Activated CD4-positive, alpha-beta T cell treated with anti-CD3 and anti-CD28 coated beads, Interleukin-2, amount 50 U/mL, for 48 hours (primary cell): ENCODE data around the gene SKI.

ENCODE experiments used
- DNase-seq, 2 experiments: peaks; one replicate each; pipeline ENCODE4 v3.0.0-alpha.2; 2020

Gene SKI

DNA sequence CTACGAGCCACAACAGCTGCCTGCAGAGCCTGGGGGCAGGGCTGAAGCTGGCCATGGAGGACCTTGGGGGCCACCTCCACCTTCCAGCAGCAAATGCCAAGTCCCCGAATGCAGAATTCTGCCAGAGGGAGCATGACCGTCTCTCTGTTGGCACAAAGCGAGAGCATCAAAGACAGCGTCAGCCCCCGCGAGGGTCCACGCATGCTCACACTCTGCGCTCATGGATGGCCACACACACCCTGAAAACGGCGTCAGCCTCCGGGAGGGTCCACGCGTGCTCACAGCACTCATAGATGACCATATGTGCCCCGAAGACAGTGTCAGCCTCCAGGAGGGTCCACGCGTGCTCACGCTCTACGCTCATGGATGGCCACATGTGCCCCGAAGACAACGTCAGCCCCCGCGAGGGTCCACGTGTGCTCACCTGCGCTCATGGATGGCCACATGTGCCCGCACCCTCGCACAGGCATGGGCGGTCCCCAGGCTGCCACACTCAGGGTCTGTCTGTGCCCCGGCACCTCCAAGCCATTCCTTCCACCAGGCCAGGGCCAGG, 116.7 kb downstream of the SKI start:
- no peak for DNase-seq

- no peak for DNase-seq
Measured at GRCh38 chr1:2345297-2346075, 117.4 kb downstream of the SKI start.

DNA sequence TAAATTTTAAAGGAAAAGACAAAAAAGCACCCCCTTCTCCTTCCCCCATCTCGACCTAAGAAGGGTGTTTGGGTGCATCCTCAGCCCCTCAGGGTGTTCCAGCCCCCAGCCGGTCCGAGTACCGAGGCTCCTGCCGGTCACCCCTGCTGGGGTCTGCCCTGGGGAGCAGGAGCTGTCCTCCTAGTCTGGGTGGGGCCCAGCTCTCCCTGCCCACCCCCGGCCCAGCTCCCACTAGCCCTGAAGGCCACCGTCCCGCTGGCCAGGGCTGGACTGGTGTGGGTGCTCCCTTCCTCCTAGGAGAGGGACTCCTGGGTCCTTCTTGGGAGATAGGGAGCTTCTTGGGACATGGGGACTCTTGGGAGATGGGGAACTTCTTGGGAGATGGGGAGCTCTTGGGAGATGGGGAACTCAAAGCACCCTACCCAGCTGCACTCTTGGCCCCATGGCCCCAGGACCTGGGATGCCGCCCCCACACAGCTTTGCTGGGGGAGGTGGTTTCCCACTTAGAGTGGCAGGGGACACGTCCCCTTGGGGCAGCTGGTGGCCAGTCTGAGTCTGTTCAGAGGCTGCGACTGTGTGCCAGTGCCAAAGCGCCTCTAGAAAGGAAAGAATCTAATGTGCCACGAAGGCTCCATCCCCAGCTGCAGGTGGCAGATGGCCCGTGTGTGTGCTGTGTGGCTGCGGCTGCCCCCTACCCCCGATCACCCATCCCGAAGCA, 118.7 kb downstream of the SKI start:
- no peak for DNase-seq

DNA sequence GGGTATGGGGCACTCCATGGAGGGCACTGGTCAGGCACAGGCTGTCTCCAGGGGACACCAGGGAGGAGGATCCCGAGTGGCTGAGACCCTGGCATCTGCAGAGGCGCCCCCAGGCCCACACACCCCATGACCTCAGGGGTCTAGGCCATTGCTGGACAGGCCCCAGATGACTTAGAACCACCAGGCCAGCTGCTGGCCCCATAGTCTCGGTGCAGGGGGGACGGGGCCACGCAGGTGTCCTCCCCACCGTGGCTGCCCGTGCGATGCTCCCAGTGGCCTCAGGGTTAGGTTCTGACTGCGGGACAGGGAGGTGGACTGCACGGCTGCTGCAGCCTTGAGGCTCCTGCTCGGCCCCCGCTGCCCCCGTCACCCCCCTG, 119.3 kb downstream of the SKI start:
- no peak for DNase-seq

DNA sequence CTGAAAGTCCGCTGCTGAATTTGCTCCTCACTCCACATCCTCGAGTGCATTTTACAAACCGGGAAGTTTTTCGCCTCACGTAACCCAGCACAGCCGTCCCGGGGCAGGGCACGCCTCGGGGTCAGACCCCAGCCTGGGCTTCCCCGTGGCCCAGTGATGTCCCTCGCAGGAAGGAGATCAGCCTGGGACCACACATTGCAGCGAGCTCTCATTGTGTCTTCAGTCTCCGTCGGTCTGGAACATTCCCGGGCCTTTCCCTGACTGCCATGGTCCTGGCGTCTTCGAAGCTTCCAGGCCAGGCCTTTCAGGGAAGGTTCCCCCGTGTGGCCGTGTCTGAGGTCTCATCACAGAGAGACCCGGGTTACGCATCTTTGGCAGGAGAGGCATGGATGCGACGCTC, 119.8 kb downstream of the SKI start:
- no peak for DNase-seq

GRCh38 chr1:2348346-2349325, 120.5 kb downstream of the SKI start:
- DNase-seq = no peak

- DNase-seq = no peak
Measured at GRCh38 chr1:2349806-2350205, 121.7 kb downstream of the SKI start.

DNA sequence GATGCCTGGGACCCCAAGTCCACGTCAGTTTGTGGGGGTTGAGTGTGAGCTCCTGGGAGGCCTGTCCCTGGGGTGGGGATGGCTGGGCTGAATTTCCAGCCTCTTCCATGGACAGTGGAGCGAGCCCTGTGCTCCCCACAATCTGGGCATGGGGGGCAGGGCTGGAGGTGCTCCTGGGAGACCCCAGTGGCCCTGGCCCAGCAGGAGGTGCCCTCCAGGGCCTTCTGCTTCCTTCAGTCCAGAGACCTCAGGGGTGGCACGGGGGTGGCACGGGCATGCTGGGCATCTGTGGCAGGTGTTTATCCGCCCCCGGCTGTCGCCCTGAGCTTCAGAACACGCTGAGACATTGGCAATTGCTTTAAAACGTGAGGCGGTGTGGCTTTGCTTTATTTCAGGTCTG, 122.4 kb downstream of the SKI start:
- no peak for DNase-seq

DNA sequence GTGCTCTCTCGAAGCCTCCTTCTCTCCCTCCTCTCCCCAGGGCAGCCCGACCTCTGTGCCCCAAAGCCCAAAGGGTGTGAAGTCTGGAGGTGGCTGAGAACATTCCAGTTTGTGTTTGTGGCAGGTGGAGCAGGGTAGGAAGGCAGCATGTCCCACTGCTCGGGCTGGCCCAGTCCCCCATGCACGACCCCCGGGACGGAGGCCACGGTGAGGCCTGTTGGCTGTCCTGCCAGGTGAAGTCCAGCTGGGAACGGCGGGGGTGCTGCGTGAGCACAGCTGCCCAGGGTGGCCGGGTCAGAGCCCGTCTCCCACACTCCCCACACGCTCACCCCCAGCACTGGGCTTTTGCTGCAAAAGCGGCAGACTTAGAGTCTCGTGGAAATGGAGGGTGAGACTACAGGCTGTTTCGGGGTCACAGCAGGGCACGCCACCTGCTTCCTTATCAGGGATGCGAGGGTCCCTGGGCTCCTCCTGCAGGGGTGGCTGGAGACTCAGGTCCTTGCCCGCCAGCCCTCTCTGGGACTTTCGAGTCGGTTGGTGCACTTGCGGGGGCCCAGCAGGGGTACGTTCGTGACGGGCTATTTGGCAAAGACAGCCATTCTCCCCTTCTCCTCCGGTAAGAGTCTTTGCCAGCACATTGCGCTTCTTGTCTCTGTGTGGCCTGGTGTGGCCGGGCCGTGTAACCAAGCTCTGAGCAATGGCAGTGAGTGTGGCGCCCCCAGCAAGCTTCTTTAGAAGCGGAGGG, 123.0 kb downstream of the SKI start:
- no peak for DNase-seq

- no peak for DNase-seq
Measured at GRCh38 chr1:2351723-2352122, 123.6 kb downstream of the SKI start.

GRCh38 chr1:2352341-2352896, 124.3 kb downstream of the SKI start:
- no peak for DNase-seq

DNA sequence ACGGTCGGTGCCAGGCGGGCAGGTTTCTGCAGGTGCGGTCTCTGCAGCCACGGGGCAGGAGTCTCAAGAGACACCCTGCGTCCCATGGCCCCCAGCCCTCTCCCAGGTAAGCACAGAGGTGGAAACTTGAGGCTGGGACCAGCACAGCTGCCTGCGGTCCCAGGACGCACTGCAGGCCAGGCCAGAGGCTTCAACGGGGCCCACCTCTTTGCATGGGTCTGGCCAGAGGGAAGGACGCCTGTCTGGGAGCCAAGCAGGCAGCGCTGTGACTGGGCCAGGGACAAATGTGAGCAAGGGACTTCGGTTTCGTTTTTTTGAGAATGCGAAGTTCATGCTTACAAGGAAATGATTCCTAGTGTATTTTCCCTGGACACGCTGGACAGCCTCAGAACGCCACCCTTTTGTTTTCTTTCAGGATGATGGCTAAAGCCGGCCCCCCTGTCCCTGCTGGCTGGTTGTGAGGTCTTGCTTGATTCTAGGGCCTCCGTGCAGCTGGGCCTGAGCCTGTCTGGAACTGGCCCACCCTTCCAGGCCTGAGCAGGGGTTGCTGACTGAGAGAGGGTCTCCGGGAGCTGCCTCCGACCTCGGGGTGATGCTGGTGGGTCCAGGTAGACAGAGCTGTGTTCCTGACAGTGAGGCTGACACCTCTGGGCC, 124.9 kb downstream of the SKI start:
- no peak for DNase-seq

DNA sequence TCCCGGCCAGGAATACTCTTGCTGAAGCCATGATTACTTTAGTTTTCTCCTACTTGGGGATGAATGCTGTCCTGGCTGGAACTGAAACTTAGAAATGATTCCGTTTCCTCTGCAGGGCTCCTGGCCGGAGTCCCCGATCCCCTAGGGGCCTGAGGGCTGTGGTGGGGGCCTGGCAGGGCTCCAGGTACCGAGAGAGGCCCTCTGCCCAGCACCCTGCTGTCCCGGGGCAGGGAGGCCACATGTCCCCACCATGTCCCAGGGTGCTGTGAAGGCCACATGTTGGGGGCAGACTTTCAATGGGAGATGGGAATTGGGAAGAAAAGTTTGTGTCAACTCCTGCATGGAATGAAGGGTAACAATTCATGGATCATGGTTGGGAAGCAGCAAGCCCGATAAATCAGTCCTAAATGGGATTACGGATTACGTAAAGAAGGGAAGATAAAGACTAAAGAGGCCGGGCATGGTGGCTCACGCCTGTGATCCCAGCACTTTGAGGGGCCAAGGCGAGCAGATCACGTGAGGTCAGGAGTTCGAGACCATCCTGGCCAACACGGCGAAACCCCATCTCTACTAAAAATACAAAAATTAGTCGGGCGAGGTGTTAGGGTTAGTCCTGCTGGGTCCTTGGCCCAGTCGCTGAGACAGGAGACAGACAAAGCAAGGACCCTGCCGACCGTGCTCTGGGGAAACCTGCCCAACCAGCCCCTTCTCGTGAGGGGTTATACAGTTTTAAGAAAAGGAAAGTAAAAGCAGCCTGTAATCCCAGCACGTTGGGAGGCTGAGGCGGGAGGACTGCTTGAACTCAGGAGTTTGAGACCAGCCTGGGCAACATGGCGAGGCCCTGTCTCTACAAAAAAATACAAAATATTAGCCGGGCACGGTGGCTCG, 125.7 kb downstream of the SKI start:
- DNase-seq = no peak

DNA sequence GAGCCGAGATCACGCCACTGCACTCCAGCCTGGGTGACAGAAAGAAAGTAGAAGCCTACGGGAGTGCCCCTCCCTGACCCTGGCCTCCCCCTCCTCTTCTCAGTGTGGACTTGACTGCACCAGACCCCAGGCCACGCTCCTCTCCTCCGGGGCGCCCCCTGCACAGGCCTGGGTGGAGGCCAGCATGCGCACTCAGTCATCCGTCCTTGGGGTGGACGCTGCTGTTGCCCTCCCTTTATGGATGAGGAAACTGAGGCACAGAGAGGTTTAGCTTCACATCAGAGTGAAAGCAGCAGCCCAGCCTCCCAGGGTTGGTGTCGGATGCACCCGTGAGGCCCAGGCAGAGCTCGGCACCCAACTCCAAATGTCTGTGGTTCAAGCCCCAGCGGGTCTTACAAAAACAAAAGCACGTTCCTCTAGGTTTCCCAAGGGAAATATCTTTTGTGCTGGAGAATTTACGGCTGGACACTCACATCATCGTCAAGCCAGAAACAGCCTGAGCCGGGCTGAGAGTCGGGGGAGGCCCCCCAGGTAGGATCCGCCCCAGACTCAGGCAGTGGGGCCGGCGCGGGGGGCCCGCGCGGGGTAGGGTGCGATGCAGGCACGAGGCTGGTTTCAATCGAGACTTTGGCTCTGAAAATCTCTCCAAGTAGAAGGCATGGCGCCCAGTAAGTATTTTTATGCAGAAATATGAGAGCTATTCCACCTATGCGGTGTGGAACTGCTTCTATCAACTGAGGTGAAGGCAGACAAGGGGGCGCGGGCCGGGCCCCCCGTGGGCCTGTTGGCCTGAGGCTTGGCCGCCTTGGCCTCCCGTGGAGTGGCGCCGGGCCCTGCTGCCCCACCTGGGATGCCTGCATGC, 126.6 kb downstream of the SKI start:
- DNase-seq = no peak

GRCh38 chr1:2355373-2356261, 127.5 kb downstream of the SKI start:
- DNase-seq = no peak

DNA sequence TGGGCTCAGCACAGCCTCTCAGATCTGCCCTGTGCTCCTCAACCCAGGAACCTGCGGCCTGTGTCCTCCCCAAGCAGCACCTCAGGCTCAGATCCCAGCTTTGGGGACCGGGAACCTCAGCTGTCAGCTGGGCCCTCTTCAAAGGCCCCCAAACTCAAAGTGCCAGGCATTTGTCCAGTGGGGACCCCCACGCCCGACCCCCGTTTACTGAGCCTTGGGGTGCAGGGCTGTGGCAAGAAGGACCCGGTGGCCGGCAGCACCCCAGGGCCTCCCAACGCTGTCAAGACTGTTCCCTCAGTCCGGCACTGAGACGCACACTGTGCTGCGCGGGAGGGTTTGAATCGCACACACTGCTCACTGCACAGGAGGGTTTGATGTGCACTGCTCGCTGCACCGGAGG, 128.3 kb downstream of the SKI start:
- no peak for DNase-seq

- no peak for DNase-seq
Measured at GRCh38 chr1:2356911-2357845, 129.1 kb downstream of the SKI start.
